DMS79 treated with DMSO at 0.1 percent for 48 hours (cell line): ENCODE results near the gene ITGA11.

Experiments
- DNase-seq: peaks from one replicate; lab custom pipeline; 2025; lab: John Stamatoyannopoulos, UW

The ITGA11 gene

GRCh38 chr15:68373028-68373427 lies 58.9 kb downstream of the ITGA11 start:
- DNase-seq, result no peak

GRCh38 chr15:68372291-68372811 lies 59.6 kb downstream of the ITGA11 start:
- DNase-seq, result no peak

- DNase-seq, result no peak
These were observed 60.1 kb downstream of the ITGA11 start for GRCh38 chr15:68371851-68372250.

GRCh38 chr15:68371160-68371559 lies 60.8 kb downstream of the ITGA11 start:
- no peak for DNase-seq

- no peak for DNase-seq
These were observed 61.2 kb downstream of the ITGA11 start for GRCh38 chr15:68370768-68371151.

GRCh38 chr15:68369931-68370767 lies 61.8 kb downstream of the ITGA11 start:
- DNase-seq, result no peak

- no peak for DNase-seq
These were observed 63.1 kb downstream of the ITGA11 start for GRCh38 chr15:68368731-68369435.

GRCh38 chr15:68367992-68368391 lies 64.0 kb downstream of the ITGA11 start:
- DNase-seq, result no peak

GRCh38 chr15:68367226-68367625 lies 64.7 kb downstream of the ITGA11 start:
- no peak for DNase-seq

- DNase-seq, result no peak
These were observed 65.6 kb downstream of the ITGA11 start for GRCh38 chr15:68366314-68366713.

GRCh38 chr15:68365770-68366169 lies 66.2 kb downstream of the ITGA11 start:
- no peak for DNase-seq

GRCh38 chr15:68365140-68365745 lies 66.7 kb downstream of the ITGA11 start:
- no peak for DNase-seq

GRCh38 chr15:68364660-68365035 lies 67.3 kb downstream of the ITGA11 start:
- DNase-seq, result no peak

GRCh38 chr15:68364028-68364659 lies 67.8 kb downstream of the ITGA11 start:
- DNase-seq, result no peak

- DNase-seq, result no peak
These were observed 68.6 kb downstream of the ITGA11 start for GRCh38 chr15:68363353-68363752.

- DNase-seq, result no peak
These were observed 69.3 kb downstream of the ITGA11 start for GRCh38 chr15:68362537-68363126.

GRCh38 chr15:68360721-68361120 lies 71.2 kb downstream of the ITGA11 start:
- DNase-seq, result no peak

- no peak for DNase-seq
These were observed 75.2 kb downstream of the ITGA11 start for GRCh38 chr15:68356778-68357177.

GRCh38 chr15:68354923-68355322 lies 77.0 kb downstream of the ITGA11 start:
- DNase-seq, result no peak

GRCh38 chr15:68354268-68354667 lies 77.7 kb downstream of the ITGA11 start:
- no peak for DNase-seq

GRCh38 chr15:68353421-68354135 lies 78.4 kb downstream of the ITGA11 start:
- DNase-seq, result no peak
